Heart left ventricle (tissue), 16 donors: ENCODE results near the gene HOXB2. TPM values are rescaled to one million over a fixed set of nuclear protein-coding genes. Genes with fewer than 3 reads are reported as not detected.

Experiments used
- ATAC-seq, 4 donors: fragments of 200-7000 bp; cut with Tn5 transposase; one replicate each; pipeline ENCODE4 v1.9.1; 2020 to 2022; ENCODE audit warnings: moderate library complexity in 4 of 4, mild to moderate bottlenecking in 3 of 4, moderate number of reproducible peaks in 1 of 4
- DNase-seq, 5 donors: peaks; one replicate each; pipeline ENCODE4 v3.0.0-alpha.2; 2020
- H3K27ac ChIP-seq, 12 donors: fragments of 200-600 bp; sonication (generic) in 4 of 12; one replicate each; pipeline versions ENCODE4 v1.5.0 to v1.8.0; 2016 to 2022; ENCODE audit warnings: mild to moderate bottlenecking in 2 of 12
- H3K27me3 ChIP-seq, 9 donors: fragments of 200-600 bp; sonication (generic) in 2 of 9; one replicate each; pipeline versions ENCODE4 v1.5.1 to v1.8.0; 2016 to 2022; ENCODE audit warnings: mild to moderate bottlenecking in 3 of 9
- H3K36me3 ChIP-seq, 9 donors: fragments of 200-600 bp; sonication (generic) in 2 of 9; one replicate each; pipeline versions ENCODE4 v1.5.0 to v1.8.0; 2018 to 2022; ENCODE audit warnings: mild to moderate bottlenecking in 2 of 9
- H3K4me1 ChIP-seq, 12 donors: fragments of 200-600 bp; sonication (generic) in 4 of 12; one replicate each; pipeline versions ENCODE4 v1.5.0 to v1.8.0; 2016 to 2022; ENCODE audit warnings: mild to moderate bottlenecking in 3 of 12
- H3K4me3 ChIP-seq, 12 donors: fragments of 200-600 bp; sonication (generic) in 4 of 12; one replicate each; pipeline versions ENCODE4 v1.5.0 to v1.8.0; 2017 to 2022; ENCODE audit warnings: mild to moderate bottlenecking in 9 of 12, moderate library complexity in 4 of 12
- H3K9me3 ChIP-seq, 12 donors: fragments of 200-600 bp; sonication (generic) in 4 of 12; one replicate each; pipeline versions ENCODE4 v1.5.0 to v1.8.0; 2016 to 2022; ENCODE audit warnings: mild to moderate bottlenecking in 1 of 12
- CTCF ChIP-seq, 12 donors: fragments of 200-600 bp; sonication (generic) in 4 of 12; IDR thresholded peaks; one replicate each; pipeline versions ENCODE4 v1.5.0 to v1.8.0; 2018 to 2022; ENCODE audit warnings: antibody characterized with exemption in 12 of 12, mild to moderate bottlenecking in 5 of 12
- POLR2A ChIP-seq, 2 donors: fragments of 450-650 bp; IDR thresholded peaks; one replicate each; pipeline ENCODE4 v1.6.1; 2017; ENCODE audit warnings: antibody characterized with exemption in 2 of 2, mild to moderate bottlenecking in 2 of 2, moderate library complexity in 2 of 2
- WGBS, 4 donors: extraction: QIAGEN DNeasy Blood & Tissue Kit in 2 of 4; methylation state at CpG; one replicate each; pipeline versions ENCODE4 v1.1.5 to v1.1.7; 2013 to 2018; 5-methylcytosine and 5-hydroxymethylcytosine counted together
- intact Hi-C, 10 donors: fragments of 100-400 bp; cut with DNase I; formaldehyde crosslinking; loops; one replicate each; pipeline versions ENCODE4 v1.11.1 to v1.14.2; 2022
- polyA plus RNA-seq, 2 donors: library from polyadenylated mRNA; stranded (reverse); fragments of 200-250 nt; gene quantifications; one replicate each; pipeline ENCODE4 v1.2.3, GENCODE V29; 2013
- total RNA-seq, 9 donors: library from RNA; depleted of rRNA in 2 of 9; stranded (reverse); fragments of >200 nt in 2 of 9; fragmentation: NEBNext Ultra II Directional in 3 of 9; extraction: Animal tissue kit (Norgen Biotek cat#: 25700) in 3 of 9; gene quantifications; one replicate each; pipeline versions ENCODE4 v1.1.0 to v1.2.4, GENCODE V29; 2016 to 2023
- donor health status: ischemic (EF 13 %, LVEDD 7.1; RV severe dilation, severe dysfunction).
- donor health status: healthy with polysubstance abuse.
- donor health status: DM: no; HTN: yes; CAD: no.
- donor health status: DM: no; HTN: no; CAD: no.
- donor health status: ischemic (EF 25% LVEDD 6.9; RV normal size, moderate dysfunction).
- donor health status: ischemic (EF 25% LVEDD 5.7; RV mildly dilated, moderate dysfunction).
- donor health status: healthy.
- donor health status: DM: yes; HTN: yes; CAD: no.
- donor health status: ischemic (EF 35%, LVEDD 5.7; RV mildly dilated, moderate dysfunction).
- donor health status: nonischemic (EF 11% LVEDD 7.7; RV severe dilation, severe dysfunction).
- donor health status: DM: yes; HTN: yes; CAD: no.
- donor health status: PGD.
- donor health status: ischemic (EF 29% LVEDD 5.4; RV normal size, mild dysfunction).
- donor health status: nonischemic (EF 23%, LVEDD 6.1; RV moderate dilation, normal function).

Gene HOXB2
- total and polyA plus RNA-seq, 11 donors: 0.81 to 6.9 (median 3.0) TPM

GRCh38 chr17:48558057-48558830 lies 13.3 kb upstream of the HOXB2 start:
- H3K27ac ChIP-seq: peak overlapping the region in 1 of 12 donors; percentile 90
- H3K4me3 ChIP-seq: no peak overlapping the region
- peaks cover 0 to 26% (median 0%) of the 10 kb centered on the region in 12 donors for H3K4me1 ChIP-seq

GRCh38 chr17:48556576-48557401 lies 11.9 kb upstream of the HOXB2 start:
- Histone ChIP-seq H3K27ac (peak overlapping the region in 1 of 12 donors; percentile 90), H3K4me1 (peaks cover 0 to 26% (median 0%) of the 10 kb centered on the region in 12 donors), H3K36me3 (peaks cover 0 to under 1% (median 0%) of the 10 kb centered on the region in 9 donors), H3K27me3 (peaks cover 0 to 93% (median 62%) of the 10 kb centered on the region in 9 donors), H3K9me3 (no peaks in the 10 kb centered on the region), H3K4me3 (no peak overlapping the region)
- TF ChIP-seq POLR2A (IDR thresholded peaks at IDR 0.05) (no peak), CTCF (IDR thresholded peaks at IDR 0.05) (no peak)
- DNase-seq: no peak
- ATAC-seq: no peak
- intact Hi-C loops: no loop called here
- 41 to 49% (median 46%) methylated on average over 7 of the region's 7 CpGs for WGBS, 4 donors

More at GRCh38 chr17:48558057-48558830, 13.3 kb upstream of the HOXB2 start:
- ATAC-seq (no peak), DNase-seq (no peak)
- TF ChIP-seq POLR2A (IDR thresholded peaks at IDR 0.05): no peak
- no peak for TF ChIP-seq CTCF (IDR thresholded peaks at IDR 0.05)
- H3K36me3 ChIP-seq: no peaks in the 10 kb centered on the region
- H3K9me3 ChIP-seq: no peaks in the 10 kb centered on the region
- 45 to 59% (median 49%) methylated on average over 13 of the region's 13 CpGs for WGBS, 4 donors
- intact Hi-C loops: no loop called here
- H3K27me3 ChIP-seq: peaks cover 9 to 94% (median 48%) of the 10 kb centered on the region in 9 donors

- H3K27ac ChIP-seq: peak overlapping the region in 1 of 12 donors; percentile 90
- intact Hi-C loops: no loop called here
Observed at GRCh38 chr17:48556229-48556575, 11.3 kb upstream of the HOXB2 start.

More at GRCh38 chr17:48556229-48556575, 11.3 kb upstream of the HOXB2 start:
- Histone ChIP-seq H3K27me3 (peaks cover 0 to 93% (median 67%) of the 10 kb centered on the region in 9 donors), H3K4me1 (peaks cover 0 to 23% (median 0%) of the 10 kb centered on the region in 12 donors), H3K36me3 (peaks cover 0 to 3% (median 0%) of the 10 kb centered on the region in 9 donors), H3K9me3 (no peaks in the 10 kb centered on the region), H3K4me3 (no peak overlapping the region)
- no peak for TF ChIP-seq CTCF (IDR thresholded peaks at IDR 0.05)
- no peak for TF ChIP-seq POLR2A (IDR thresholded peaks at IDR 0.05)
- DNase-seq: no peak
- 43 to 67% (median 59%) methylated on average over 5 of the region's 5 CpGs for WGBS, 4 donors
- ATAC-seq: no peak
